Hematopoietic multipotent progenitor cell treated with erythropoietin and hydrocortisone succinate and interleukin-3 and kit ligand, for 17 days (in vitro differentiated cells): ENCODE data around the gene CILP2.

Experiments used
- DNase-seq: peaks from one replicate; pipeline ENCODE4 v3.0.0-alpha.2; 2015; ENCODE audit warnings: low spot score

Gene CILP2

GRCh38 chr19:19530423-19530804, 7.7 kb upstream of the CILP2 start:
- DNase-seq, result no peak

- DNase-seq, result no peak
Measured at GRCh38 chr19:19530889-19531288, 7.2 kb upstream of the CILP2 start.

- DNase-seq, result peak; percentile 74
Measured at GRCh38 chr19:19531951-19532805, 5.9 kb upstream of the CILP2 start.

GRCh38 chr19:19532806-19533701, 5.0 kb upstream of the CILP2 start:
- no peak for DNase-seq

- DNase-seq, result no peak
Measured at GRCh38 chr19:19533841-19534240, 4.2 kb upstream of the CILP2 start.

- no peak for DNase-seq
Measured at GRCh38 chr19:19534556-19535265, 3.4 kb upstream of the CILP2 start.

- no peak for DNase-seq
Measured at GRCh38 chr19:19535311-19536191, 2.5 kb upstream of the CILP2 start.

- no peak for DNase-seq
Measured at GRCh38 chr19:19537075-19538048, 703 bp upstream of the CILP2 start.

- no peak for DNase-seq
Measured at GRCh38 chr19:19538785-19539166, 711 bp downstream of the CILP2 start.

GRCh38 chr19:19539698-19540063, 1.6 kb downstream of the CILP2 start:
- DNase-seq, result no peak

GRCh38 chr19:19540064-19540714, 2.1 kb downstream of the CILP2 start:
- peak; percentile 86 for DNase-seq

- peak; percentile 57 for DNase-seq
Measured at GRCh38 chr19:19540715-19541515, 2.9 kb downstream of the CILP2 start.

- DNase-seq, result no peak
Measured at GRCh38 chr19:19541616-19542015, 3.6 kb downstream of the CILP2 start.

GRCh38 chr19:19542507-19542906, 4.4 kb downstream of the CILP2 start:
- no peak for DNase-seq

GRCh38 chr19:19543101-19543500, 5.0 kb downstream of the CILP2 start:
- no peak for DNase-seq

- no peak for DNase-seq
Measured at GRCh38 chr19:19543640-19544039, 5.6 kb downstream of the CILP2 start.

GRCh38 chr19:19544257-19544953, 6.3 kb downstream of the CILP2 start:
- DNase-seq, result no peak

GRCh38 chr19:19544954-19545591, 7.0 kb downstream of the CILP2 start:
- no peak for DNase-seq
